ENCODE data around the gene PDZD2. TPM values are rescaled to one million over a fixed set of nuclear protein-coding genes. Genes with fewer than 3 reads are reported as not detected.
"Not testable (repeated sequence)": the region's sequence is repeated elsewhere in the genome, so short reads cannot be mapped to it uniquely, and the experiment has no call there.

The PDZD2 gene
- total RNA-seq, 4 donors from 2014 or later, result 2.8 to 5.3 (median 4.0) TPM

DNA sequence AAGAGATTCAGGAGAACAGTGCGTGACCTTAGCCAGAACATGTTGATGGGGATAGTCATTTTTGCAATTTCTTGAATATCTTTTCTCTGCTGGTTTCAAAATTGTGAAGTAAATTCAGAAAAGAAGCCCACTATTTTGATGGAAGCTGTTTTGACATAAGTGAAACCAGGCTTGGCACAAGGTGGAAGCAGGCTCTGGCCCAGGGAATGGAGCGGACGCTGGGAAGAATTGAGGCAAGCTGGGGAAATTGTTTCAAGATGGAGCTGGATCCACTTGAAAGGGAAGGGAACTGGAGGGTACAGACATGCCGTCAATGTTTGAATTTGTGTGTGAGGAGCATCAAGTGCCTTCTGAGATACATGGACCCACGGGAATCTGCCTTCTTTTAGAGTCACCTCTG is 328.0 kb downstream of the PDZD2 start:
- H3K4me3 ChIP-seq, result no peak overlapping the region
- no peak overlapping the region for H3K27ac ChIP-seq
- intact Hi-C loops (cut with DNase I; ENCODE audit: low total_unique reads), result no loop called here
- in situ Hi-C loops (cut with MboI; ENCODE audit: low sequenced_read_pairs in 4 of 4), result no loop called here
- H3K27me3 ChIP-seq, result no peaks in the 10 kb centered on the region
- no peak for DNase-seq
- TF ChIP-seq CTCF (IDR thresholded peaks at IDR 0.05 in 4 of 5, conservative IDR thresholded peaks at IDR 0.05 in 1 of 5), result no peak
- no peak for TF ChIP-seq POLR2A (IDR thresholded peaks at IDR 0.05)
- ATAC-seq, result no peak
- no peaks in the 10 kb centered on the region for H3K36me3 ChIP-seq
- no peaks in the 10 kb centered on the region for H3K9me3 ChIP-seq
- H3K4me1 ChIP-seq, result peaks cover 12 to 17% of the 10 kb centered on the region in 2 donors

- H3K27ac ChIP-seq, result no peak overlapping the region
- no peak for ATAC-seq
- no peaks in the 10 kb centered on the region for H3K36me3 ChIP-seq
- H3K4me3 ChIP-seq, result no peak overlapping the region
- in situ Hi-C loops (cut with MboI; ENCODE audit: low sequenced_read_pairs in 4 of 4) (no loop called here), intact Hi-C loops (cut with DNase I; ENCODE audit: low total_unique reads) (no loop called here)
- no peaks in the 10 kb centered on the region for H3K27me3 ChIP-seq
- H3K9me3 ChIP-seq, result no peaks in the 10 kb centered on the region
- peaks cover 7 to 12% of the 10 kb centered on the region in 2 donors for H3K4me1 ChIP-seq
- DNase-seq, result no peak
- no peak for TF ChIP-seq CTCF (IDR thresholded peaks at IDR 0.05 in 4 of 5, conservative IDR thresholded peaks at IDR 0.05 in 1 of 5)
- TF ChIP-seq POLR2A (IDR thresholded peaks at IDR 0.05), result no peak
These were observed 328.5 kb downstream of the PDZD2 start for GRCh38 chr5:31967461-31967860.

DNA sequence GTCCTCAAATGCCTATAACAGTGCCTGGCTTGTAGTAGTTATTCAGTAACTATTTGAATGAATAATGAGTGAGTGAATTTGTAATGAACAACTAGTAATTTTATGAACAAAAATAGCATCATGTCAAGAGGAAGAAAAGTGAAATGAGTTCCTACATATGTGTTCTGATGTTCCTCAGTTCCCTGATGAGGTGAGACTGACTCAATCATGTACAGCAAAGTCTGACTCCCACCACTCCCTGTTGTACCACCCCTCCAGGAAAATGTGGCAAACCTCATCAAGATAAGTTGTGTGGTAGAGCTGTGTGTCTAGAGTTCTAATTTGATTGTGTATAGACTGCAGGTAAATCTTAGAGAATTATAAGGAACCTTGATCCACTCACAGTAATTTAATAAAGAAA is 333.6 kb downstream of the PDZD2 start:
- TF ChIP-seq POLR2A (IDR thresholded peaks at IDR 0.05) (no peak), CTCF (IDR thresholded peaks at IDR 0.05 in 4 of 5, conservative IDR thresholded peaks at IDR 0.05 in 1 of 5) (no peak)
- Histone ChIP-seq H3K36me3 (no peaks in the 10 kb centered on the region), H3K27ac (no peak overlapping the region), H3K4me1 (no peaks in the 10 kb centered on the region), H3K9me3 (no peaks in the 10 kb centered on the region), H3K4me3 (no peak overlapping the region), H3K27me3 (no peaks in the 10 kb centered on the region)
- ATAC-seq (no peak), DNase-seq (no peak)
- in situ Hi-C loops (cut with MboI; ENCODE audit: low sequenced_read_pairs in 4 of 4), result no loop called here
- intact Hi-C loops (cut with DNase I; ENCODE audit: low total_unique reads), result no loop called here

DNA sequence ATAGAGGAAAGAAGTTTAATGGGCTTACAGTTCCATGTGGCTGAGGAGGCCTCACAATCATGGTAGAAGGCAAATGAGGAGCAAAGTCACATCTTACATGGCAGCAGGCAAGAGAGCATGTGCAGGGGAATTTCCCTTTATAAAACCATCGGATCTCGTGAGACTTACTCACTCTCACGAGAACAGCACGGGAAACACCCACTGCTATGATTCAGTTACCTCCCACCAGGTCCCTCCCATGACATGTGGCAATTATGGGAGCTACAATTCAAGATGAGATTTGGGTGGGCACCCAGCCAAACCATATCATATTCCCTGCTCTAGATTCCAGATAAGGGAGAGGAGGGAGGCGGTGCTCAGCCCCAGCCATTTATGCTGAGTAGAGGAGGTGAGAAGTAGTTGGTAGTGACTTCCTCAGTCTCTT is 336.3 kb downstream of the PDZD2 start:
- H3K27me3 ChIP-seq; H3K4me1 ChIP-seq; DNase-seq; H3K27ac ChIP-seq; in situ Hi-C loops (cut with MboI; ENCODE audit: low sequenced_read_pairs in 4 of 4); intact Hi-C loops (cut with DNase I; ENCODE audit: low total_unique reads); H3K9me3 ChIP-seq; H3K36me3 ChIP-seq; ATAC-seq; H3K4me3 ChIP-seq: not testable (repeated sequence)

DNA sequence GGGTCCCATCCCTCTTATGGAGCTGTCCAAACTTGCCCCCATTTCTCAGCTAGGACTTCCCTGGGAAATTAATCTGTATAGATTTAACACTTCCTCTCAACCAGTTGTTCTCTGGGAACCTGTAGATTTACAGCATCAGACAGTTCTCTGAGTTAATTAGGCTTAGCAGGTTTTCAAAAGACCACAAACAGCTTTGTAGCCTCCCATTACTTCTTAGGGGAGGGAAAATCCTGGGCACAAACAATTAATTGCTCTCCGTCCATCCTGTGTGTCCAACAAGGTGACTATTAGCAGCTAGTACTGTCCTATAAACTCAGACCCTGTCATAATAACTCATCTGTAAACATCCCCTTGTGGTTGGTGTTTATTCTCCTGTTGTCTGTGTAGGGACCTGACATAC is 337.2 kb downstream of the PDZD2 start:
- Histone ChIP-seq H3K4me1 (no peaks in the 10 kb centered on the region), H3K36me3 (no peaks in the 10 kb centered on the region), H3K27me3 (no peaks in the 10 kb centered on the region), H3K9me3 (no peaks in the 10 kb centered on the region), H3K4me3 (no peak overlapping the region), H3K27ac (no peak overlapping the region)
- in situ Hi-C loops (cut with MboI; ENCODE audit: low sequenced_read_pairs in 4 of 4) (no loop called here), intact Hi-C loops (cut with DNase I; ENCODE audit: low total_unique reads) (no loop called here)
- TF ChIP-seq CTCF (IDR thresholded peaks at IDR 0.05 in 4 of 5, conservative IDR thresholded peaks at IDR 0.05 in 1 of 5), result no peak
- no peak for TF ChIP-seq POLR2A (IDR thresholded peaks at IDR 0.05)
- DNase-seq, result no peak
- no peak for ATAC-seq

All from gastrocnemius medialis (tissue), 4 donors.